ENCODE measurements around the gene MEI4. TPM values are rescaled to one million over a fixed set of nuclear protein-coding genes. Genes with fewer than 3 reads are reported as not detected.
"Not testable (repeated sequence)": the region's sequence is repeated elsewhere in the genome, so short reads cannot be mapped to it uniquely, and the experiment has no call there.

The MEI4 gene
- total RNA-seq, 6 experiments from 2014 or later: not detected

GRCh38 chr6:77633993-77634715, 18.7 kb upstream of the MEI4 start:
- Mint-ChIP-seq H3K27ac (no peak overlapping the region), H3K36me3 (ENCODE audit: low read depth) (no peaks in the 10 kb centered on the region), H3K4me3 (no peak overlapping the region), H3K27me3 (ENCODE audit: insufficient read depth) (no peaks in the 10 kb centered on the region; the same call in 1 of the 2 replicates), H3K9me3 (peaks cover 11% of the 10 kb centered on the region), H3K4me1 (ENCODE audit: low read depth) (no peaks in the 10 kb centered on the region)
- DNase-seq: no peak
- TF ChIP-seq CTCF (IDR thresholded peaks at IDR 0.05): no peak

- Mint-ChIP-seq H3K27me3 (ENCODE audit: insufficient read depth) (no peaks in the 10 kb centered on the region), H3K27ac (no peak overlapping the region), H3K4me3 (no peak overlapping the region), H3K36me3 (ENCODE audit: low read depth) (no peaks in the 10 kb centered on the region), H3K4me1 (ENCODE audit: low read depth) (no peaks in the 10 kb centered on the region), H3K9me3 (peaks cover 30% of the 10 kb centered on the region)
- no peak for TF ChIP-seq CTCF (IDR thresholded peaks at IDR 0.05)
- no peak for DNase-seq
These were observed 14.6 kb upstream of the MEI4 start for GRCh38 chr6:77638129-77638830.

DNA sequence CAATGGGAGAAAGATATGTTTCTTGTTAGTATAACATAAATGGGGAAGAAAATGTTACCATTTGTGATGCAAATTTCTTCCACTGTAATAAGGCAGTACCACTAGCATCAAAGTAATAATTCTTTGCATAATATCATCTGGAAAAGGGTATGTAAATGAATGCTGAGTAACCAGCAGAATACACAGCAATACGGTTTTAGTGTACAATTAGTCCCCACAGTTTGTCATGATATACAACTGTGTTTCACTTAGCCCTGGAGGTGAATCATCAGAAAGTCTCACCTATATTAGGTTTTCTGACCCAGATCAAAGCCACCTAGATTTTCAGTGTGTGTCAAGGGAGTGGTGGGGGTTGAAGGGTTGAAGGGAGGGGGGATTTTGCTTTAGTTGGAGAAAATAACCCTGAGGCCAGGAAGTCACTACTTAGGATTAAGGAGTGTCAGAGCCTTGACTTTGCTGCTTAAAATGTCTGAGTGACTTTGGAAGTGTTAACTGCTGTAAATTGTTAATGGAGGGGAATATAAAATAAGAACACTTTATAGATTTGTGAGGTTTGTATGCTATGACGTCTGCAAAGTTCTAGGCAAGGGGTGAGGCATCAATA, 8.6 kb upstream of the MEI4 start:
- no peaks in the 10 kb centered on the region for H3K4me1 Mint-ChIP-seq (ENCODE audit: low read depth)
- peaks cover 32% of the 10 kb centered on the region for H3K9me3 Mint-ChIP-seq
- DNase-seq: no peak
- no peak overlapping the region for H3K27ac Mint-ChIP-seq
- TF ChIP-seq CTCF (IDR thresholded peaks at IDR 0.05): no peak
- H3K36me3 Mint-ChIP-seq (ENCODE audit: low read depth): no peaks in the 10 kb centered on the region
- H3K4me3 Mint-ChIP-seq: no peak overlapping the region
- no peaks in the 10 kb centered on the region for H3K27me3 Mint-ChIP-seq (ENCODE audit: insufficient read depth)

DNA sequence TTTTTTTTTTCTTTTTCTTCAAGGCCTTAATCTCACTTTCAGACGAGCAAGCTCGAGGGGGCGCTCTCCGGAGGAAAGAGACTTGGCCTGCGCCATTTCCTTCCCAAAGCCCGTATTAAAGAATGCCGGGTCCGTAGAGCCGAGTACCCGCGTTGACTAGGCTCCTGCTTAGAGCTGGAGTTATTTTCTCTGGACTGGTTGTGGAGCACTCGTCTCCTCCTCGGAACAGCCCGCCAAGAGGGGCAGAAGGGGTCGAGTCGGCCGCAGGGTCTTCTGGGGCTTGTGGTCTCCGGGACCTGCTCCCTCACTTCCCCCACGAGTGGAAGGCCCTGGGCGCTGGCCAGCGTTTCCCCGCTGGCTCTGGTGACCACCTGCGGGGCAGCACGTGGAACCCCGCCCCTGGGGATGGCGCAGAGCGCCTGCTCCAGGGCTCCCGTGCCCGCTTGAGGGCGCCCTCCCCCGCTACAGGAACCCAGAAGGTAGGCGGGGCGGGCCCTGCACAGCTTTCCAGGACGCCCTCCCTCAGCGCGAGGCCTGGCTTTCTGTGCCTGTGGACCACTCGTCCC, 2.7 kb upstream of the MEI4 start:
- no peaks in the 10 kb centered on the region; the same call in 1 of the 2 replicates for H3K27me3 Mint-ChIP-seq (ENCODE audit: insufficient read depth)
- no peak overlapping the region for H3K27ac Mint-ChIP-seq
- peaks cover 8% of the 10 kb centered on the region for H3K9me3 Mint-ChIP-seq
- H3K4me3 Mint-ChIP-seq: no peak overlapping the region; the same call in 1 of the 2 replicates
- H3K36me3 Mint-ChIP-seq (ENCODE audit: low read depth): no peaks in the 10 kb centered on the region
- no peak for TF ChIP-seq CTCF (IDR thresholded peaks at IDR 0.05)
- H3K4me1 Mint-ChIP-seq (ENCODE audit: low read depth): no peaks in the 10 kb centered on the region
- no peak for DNase-seq

- Mint-ChIP-seq H3K4me3 (no peak overlapping the region), H3K27ac (no peak overlapping the region)
- TF ChIP-seq CTCF (IDR thresholded peaks at IDR 0.05): no peak
These were observed 977 bp downstream of the MEI4 start for GRCh38 chr6:77653816-77654215.

GRCh38 chr6:77655035-77655434, 2.2 kb downstream of the MEI4 start:
- DNase-seq; H3K27me3 Mint-ChIP-seq (ENCODE audit: insufficient read depth); H3K4me3 Mint-ChIP-seq; H3K36me3 Mint-ChIP-seq (ENCODE audit: low read depth); H3K4me1 Mint-ChIP-seq (ENCODE audit: low read depth); H3K27ac Mint-ChIP-seq: not testable (repeated sequence)
- H3K9me3 Mint-ChIP-seq: peaks cover 14% of the 10 kb centered on the region

More at GRCh38 chr6:77653816-77654215, 977 bp downstream of the MEI4 start:
- no peaks in the 10 kb centered on the region for H3K36me3 Mint-ChIP-seq (ENCODE audit: low read depth)
- no peaks in the 10 kb centered on the region for H3K4me1 Mint-ChIP-seq (ENCODE audit: low read depth)
- peaks cover 16% of the 10 kb centered on the region for H3K9me3 Mint-ChIP-seq
- no peak for DNase-seq
- no peaks in the 10 kb centered on the region; the same call in 1 of the 2 replicates for H3K27me3 Mint-ChIP-seq (ENCODE audit: insufficient read depth)
